Neural cell (in vitro differentiated cells): Measurements from ENCODE around the gene EXOC8.

Source experiments
- CTCF ChIP-seq: fragments of 450-650 bp; IDR thresholded peaks from 2 replicates; pipeline ENCODE4 v1.5.1; 2014; ENCODE audit warnings: antibody characterized with exemption, mild to moderate bottlenecking, moderate library complexity; ENCODE audit not compliant: poor library complexity, severe bottlenecking
- EP300 ChIP-seq: fragments of 450-650 bp; conservative IDR thresholded peaks from 2 replicates; pipeline ENCODE4 v1.6.1; 2014; ENCODE audit warnings: antibody characterized with exemption, mild to moderate bottlenecking, moderate library complexity; ENCODE audit not compliant: poor library complexity, severe bottlenecking
- RAD21 ChIP-seq: fragments of 450-650 bp; conservative IDR thresholded peaks from 2 replicates; pipeline ENCODE4 v1.6.1; 2014; ENCODE audit warnings: antibody characterized with exemption, mild to moderate bottlenecking, moderate library complexity
- REST ChIP-seq: IDR thresholded peaks from 2 replicates; pipeline ENCODE4 v1.6.1; 2012; ENCODE audit warnings: borderline replicate concordance

DNA sequence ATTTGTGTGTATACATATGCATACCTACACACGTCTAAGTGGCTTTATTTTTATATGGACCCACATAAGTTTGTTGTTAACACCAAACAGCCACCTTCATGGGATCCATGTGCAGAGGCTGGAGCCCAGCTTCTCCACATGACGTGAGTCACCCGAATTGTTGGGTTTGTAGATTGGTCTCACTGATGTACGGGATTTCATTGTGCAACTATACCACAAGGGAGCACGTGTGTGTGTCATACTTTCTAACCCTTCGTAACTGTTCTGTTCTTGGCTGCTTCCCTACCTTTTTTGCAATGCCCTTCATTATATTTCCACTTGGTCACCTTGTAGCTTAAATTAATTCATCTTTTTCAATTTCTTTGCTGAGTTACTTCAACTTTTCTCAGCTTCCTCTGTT lies 21.5 kb upstream of the EXOC8 start:
- TF ChIP-seq CTCF = no peak
- no peak for TF ChIP-seq EP300
- TF ChIP-seq REST = no peak
- no peak for TF ChIP-seq RAD21
